DMS 273 treated with DMSO at 0.1 percent for 48 hours (cell line): Measurements from ENCODE around the gene C1orf105.
"Not testable (repeated sequence)": the region's sequence is repeated elsewhere in the genome, so short reads cannot be mapped to it uniquely, and the experiment has no call there.

Source experiments
- DNase-seq: peaks from one replicate; lab custom pipeline; 2025; lab: John Stamatoyannopoulos, UW

The C1orf105 gene

DNA sequence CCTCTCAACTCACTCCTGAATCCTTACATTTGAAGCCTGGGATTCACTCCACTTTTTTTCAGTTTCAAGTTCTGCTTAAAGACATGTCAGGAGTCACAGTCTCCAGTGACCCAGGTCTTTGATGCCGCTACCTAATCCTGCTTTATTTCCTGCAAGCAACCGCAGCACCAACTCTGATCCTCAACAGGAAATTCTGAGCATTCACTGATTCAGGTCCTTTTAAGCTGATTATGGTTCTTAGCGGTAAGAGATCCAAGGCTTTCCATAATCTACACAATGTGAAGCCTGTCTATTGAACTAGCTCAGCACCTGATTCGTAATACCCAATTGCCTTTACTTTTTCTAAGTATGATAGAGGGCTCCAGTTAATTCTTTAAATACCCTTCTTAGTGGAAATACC is 67.1 kb downstream of the C1orf105 start:
- no peak for DNase-seq

DNA sequence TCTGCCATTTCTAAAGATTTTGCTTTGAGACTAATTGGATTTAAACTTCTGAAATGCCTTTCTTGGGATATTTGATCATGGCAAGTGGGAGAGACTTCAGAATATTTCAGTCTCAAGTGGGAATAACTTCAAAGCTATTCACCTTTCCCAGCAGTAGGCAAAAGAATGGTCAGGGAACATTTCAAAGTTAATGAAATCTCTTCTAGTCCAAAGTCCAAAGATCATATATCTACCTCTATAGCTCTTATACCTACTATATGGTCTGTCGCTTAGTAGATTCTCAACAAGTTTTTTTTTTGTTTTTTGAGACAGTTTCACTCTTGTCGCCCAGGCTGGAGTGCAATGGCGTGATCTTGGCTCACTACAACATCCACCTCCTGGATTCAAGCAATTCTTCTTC is 67.9 kb downstream of the C1orf105 start:
- DNase-seq, result no peak

DNA sequence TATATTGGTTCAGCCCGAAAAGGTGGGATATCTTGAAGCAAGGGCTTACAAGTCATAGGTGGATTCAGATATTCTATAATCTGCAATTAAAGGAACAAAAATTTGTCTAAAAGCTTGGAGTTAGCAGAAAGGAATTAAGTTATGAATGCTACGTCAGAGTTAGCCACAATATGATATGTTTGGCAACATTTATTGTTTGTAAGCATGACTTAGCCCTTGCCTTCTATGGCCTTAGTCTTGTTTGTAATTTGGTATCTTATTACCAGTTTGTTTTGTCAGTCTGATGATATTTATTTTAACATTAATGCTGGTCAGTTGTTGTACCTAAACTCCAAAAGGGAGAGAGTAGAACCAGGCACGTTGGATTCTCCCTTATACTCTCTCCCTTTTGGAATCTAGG is 69.4 kb downstream of the C1orf105 start:
- DNase-seq, result no peak

- DNase-seq, result no peak
Measured at GRCh38 chr1:172492421-172492820, 71.9 kb downstream of the C1orf105 start.

- no peak for DNase-seq
Measured at GRCh38 chr1:172494166-172494565, 73.7 kb downstream of the C1orf105 start.

DNA sequence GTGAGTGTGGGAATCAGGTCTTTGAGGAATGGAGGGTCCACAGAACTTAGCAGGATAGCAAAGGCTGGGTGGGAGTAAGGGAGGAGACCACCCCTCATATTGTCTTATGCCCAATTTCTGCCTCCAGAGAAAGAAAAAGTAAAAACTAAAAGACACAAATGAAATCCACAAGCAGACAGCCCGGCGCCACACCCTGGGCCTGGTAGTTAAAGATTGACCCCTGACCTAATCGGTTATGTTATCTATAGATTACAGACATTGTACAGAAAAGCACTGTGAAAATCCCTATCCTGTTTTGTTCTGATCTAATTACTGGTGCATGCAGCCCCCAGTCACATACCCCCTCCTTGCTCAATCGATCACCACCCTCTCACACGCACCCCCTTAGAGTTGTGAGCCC is 75.6 kb downstream of the C1orf105 start:
- not testable (repeated sequence) for DNase-seq

- no peak for DNase-seq
Measured at GRCh38 chr1:172496678-172497077, 76.2 kb downstream of the C1orf105 start.

DNA sequence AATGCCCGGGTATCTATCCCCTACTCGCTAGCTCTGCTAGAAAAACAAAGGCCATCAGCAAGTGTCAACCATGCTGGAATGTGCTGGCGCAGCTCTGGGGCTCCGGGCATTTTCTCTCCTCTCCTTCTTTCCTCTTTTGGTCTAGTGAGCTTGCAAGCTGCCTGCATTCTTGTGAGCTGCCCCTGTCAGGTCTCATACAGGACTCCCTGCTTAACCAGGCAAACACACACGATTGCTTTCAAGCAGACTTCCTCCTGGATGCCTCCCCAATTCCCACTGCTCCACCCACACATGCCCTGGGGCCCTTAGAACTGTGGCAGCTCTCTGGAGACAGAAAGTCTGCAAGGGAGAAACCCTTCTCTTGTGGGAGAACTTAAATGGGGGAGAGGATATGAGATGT is 76.7 kb downstream of the C1orf105 start:
- no peak for DNase-seq

GRCh38 chr1:172498857-172499256 is 78.4 kb downstream of the C1orf105 start:
- DNase-seq, result no peak

DNA sequence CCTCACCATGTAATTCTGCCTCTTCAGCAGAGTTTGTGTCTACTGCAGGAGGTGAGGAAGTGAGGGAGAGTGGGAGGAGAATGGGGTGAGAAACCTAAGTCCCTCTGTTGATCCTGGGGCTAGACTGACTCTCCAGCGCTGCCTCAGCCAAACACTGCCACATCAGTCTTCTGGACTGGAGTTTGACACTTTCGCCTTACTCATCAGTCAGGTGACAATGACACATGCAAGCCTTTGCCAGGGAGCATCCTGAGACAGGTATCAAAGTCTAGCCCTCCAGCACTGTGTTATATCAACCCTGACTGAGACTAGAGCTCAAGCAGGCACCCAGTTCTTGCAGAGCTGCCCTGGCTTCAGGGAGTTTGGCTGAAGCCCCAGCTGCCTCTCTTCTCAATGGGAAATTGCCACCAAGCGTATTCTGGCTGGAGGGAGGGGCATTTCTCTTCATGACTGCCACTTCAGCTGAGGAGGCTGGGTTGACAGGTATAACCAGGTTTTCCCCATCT is 79.2 kb downstream of the C1orf105 start:
- no peak for DNase-seq

DNA sequence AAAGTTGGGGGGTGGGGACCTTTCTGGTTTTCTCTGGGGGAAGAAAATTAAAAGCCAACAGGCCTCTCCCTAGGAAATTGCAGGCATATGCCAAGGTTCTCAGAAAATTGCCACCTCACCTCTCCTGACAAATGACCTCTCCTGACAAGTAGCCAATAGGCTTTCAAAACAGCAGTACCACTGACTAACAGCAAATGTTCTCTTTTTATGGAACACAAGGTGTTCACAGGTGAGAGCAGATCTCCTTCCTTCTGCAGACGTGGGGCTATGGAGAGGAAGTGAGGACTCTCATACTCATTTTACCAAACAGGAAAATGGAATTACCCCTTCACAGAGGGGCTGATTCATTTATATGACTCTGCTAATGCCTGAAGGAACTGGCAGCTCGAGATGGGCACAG is 79.7 kb downstream of the C1orf105 start:
- DNase-seq, result no peak

DNA sequence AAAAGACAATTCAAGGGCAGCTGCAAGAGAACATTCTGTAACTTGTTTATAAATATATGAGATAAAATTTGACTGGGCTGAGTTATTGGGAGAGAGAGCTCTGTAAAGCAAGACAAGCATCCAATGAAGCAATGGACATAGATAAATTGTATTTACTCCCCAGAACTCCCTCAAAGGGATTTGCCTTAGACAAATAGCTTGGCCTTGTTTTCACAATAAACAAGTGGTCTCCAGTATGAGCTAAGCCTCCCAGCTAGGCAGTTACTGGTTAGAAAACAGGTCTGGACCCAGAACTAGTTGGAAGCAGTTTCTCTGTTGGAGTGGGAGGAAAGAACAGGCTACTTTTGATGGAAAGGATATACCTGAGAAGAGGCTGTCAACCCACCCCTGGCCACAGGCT is 87.3 kb downstream of the C1orf105 start:
- DNase-seq, result no peak

- no peak for DNase-seq
Measured at GRCh38 chr1:172510479-172510878, 90.0 kb downstream of the C1orf105 start.

- no peak for DNase-seq
Measured at GRCh38 chr1:172512591-172512990, 92.1 kb downstream of the C1orf105 start.

GRCh38 chr1:172513479-172513878 is 93.0 kb downstream of the C1orf105 start:
- DNase-seq, result no peak

DNA sequence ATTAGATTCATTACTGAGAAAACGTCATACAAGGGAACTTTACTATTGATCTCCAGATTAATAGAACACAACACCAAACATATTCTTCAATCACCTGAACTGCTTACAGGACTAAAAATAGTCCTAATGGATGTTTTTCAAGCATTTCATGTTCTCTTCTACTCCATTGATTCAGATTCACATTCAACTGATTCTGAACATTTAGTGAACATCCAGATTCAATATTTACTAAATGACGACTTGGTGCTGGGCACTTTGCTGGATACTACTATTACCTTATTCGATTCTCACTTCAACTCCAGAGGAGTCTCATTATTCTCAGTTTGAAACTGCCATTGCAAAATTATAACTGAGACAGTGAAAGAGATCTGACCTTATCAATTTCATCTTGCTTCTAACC is 93.6 kb downstream of the C1orf105 start:
- no peak for DNase-seq

DNA sequence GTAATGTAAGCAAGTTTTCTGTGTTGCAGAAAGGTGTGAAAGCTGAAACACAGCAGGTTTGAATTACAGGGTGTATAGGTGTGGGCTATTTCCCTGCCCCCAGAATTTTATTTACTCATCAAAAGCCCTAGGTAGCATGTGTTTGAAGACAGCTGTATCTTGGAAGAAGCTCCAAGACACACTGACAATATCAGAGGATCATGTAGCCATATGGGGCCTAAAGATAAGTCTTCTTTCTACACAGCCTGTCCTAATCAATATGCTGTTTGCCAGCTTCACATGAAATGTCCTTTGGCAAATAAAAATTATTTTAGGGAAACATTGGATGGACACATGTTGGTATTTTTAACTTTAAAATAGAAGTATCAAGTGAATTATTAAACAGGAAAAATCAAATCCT is 95.0 kb downstream of the C1orf105 start:
- no peak for DNase-seq

- DNase-seq, result no peak
Measured at GRCh38 chr1:172515927-172516326, 95.4 kb downstream of the C1orf105 start.

- no peak for DNase-seq
Measured at GRCh38 chr1:172517081-172517480, 96.6 kb downstream of the C1orf105 start.

DNA sequence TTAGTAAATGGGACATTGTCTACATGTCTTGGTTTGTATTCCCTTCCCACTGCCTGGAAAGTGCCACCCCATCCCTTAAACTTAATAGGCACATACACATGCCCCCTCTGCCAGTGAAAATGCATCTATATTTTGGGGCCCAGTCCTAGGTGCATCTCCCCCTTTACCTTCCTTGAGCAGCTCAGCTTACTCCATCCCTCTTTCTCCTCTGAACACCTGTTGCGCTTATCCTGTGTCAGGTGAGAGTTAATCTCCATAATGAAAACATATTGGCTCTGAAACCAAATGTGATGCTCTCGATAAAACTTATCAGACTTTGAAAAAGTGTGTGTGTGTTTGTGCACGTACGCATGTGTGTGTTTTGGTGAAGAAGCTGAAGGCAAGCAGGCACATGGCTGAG is 97.1 kb downstream of the C1orf105 start:
- DNase-seq, result no peak
